LNCaP clone FGC (cell line): ENCODE results near the gene FECH.

ENCODE experiments used
- DNase-seq: peaks from one replicate; pipeline ENCODE4 v3.0.0-alpha.2; 2011; ENCODE audit warnings: low read depth
- H3K4me3 ChIP-seq: 2 replicates; pipeline ENCODE4 v1.5.1; 2011; ENCODE audit warnings: mild to moderate bottlenecking, low read depth, low read length, control low read depth
- TF ChIP-seq, protein P1 (sequence below): IDR thresholded peaks from 2 replicates; pipeline ENCODE4 v1.5.1; 2012; ENCODE audit warnings: mild to moderate bottlenecking; ENCODE audit not compliant: control insufficient read depth, insufficient read depth; ENCODE audit errors: extremely low read depth

FECH gene

DNA sequence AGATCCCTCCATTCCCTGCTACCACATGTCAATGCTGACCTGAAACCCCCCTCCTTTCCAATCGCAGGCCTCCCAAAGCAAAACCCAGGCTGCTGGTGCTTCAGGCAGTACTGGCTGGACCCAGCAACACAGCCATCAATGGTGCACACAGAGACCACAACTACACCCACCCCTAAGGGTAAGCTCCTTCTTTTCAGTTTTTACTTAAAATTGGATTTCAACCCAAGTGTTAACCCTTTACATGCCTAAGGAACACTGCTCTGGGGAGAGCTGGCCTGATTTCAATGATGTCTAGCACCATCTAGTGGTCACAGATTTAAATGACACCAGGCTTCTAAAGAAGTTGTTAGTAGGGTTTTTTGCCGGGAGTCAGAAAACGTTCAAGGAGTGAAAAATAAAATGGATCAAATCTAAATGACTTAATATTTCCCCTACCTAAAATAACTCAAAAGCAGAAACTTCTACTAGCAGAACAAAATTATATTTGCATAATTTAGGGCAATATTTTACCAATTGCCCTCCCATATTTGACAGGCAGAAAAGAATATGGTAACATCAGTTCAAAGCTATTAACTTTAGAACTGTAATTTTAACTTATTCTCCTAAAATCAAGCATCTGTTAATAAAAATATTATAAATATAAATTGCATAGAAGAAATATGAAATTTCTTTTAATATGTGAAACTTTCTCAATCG lies 24.6 kb downstream of the FECH start:
- DNase-seq, result no peak
- TF ChIP-seq, protein P1, sequence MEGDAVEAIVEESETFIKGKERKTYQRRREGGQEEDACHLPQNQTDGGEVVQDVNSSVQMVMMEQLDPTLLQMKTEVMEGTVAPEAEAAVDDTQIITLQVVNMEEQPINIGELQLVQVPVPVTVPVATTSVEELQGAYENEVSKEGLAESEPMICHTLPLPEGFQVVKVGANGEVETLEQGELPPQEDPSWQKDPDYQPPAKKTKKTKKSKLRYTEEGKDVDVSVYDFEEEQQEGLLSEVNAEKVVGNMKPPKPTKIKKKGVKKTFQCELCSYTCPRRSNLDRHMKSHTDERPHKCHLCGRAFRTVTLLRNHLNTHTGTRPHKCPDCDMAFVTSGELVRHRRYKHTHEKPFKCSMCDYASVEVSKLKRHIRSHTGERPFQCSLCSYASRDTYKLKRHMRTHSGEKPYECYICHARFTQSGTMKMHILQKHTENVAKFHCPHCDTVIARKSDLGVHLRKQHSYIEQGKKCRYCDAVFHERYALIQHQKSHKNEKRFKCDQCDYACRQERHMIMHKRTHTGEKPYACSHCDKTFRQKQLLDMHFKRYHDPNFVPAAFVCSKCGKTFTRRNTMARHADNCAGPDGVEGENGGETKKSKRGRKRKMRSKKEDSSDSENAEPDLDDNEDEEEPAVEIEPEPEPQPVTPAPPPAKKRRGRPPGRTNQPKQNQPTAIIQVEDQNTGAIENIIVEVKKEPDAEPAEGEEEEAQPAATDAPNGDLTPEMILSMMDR, result peak; percentile 71
- H3K4me3 ChIP-seq, result no peak overlapping the region

DNA sequence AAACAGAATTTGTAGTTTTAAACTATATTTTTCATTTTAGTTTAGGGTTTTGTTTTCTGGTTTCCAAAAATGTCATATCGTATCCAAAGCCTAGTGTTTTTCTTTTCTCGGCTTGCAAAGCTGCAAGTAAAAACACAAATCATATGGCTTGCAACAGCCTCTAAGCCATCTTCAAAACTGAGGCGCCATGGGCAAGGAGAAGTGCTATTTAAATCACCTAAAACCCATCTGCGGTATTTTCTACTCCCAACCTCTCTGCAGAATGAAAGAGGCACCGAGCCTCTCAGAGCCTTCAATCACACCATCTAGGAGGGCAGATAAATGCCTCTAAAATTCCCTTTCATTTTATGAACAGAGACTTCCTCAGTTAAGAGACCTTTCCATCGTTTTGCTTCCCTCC lies 25.2 kb downstream of the FECH start:
- no peak for DNase-seq
- TF ChIP-seq, protein P1, result no peak
- H3K4me3 ChIP-seq, result no peak overlapping the region

DNA sequence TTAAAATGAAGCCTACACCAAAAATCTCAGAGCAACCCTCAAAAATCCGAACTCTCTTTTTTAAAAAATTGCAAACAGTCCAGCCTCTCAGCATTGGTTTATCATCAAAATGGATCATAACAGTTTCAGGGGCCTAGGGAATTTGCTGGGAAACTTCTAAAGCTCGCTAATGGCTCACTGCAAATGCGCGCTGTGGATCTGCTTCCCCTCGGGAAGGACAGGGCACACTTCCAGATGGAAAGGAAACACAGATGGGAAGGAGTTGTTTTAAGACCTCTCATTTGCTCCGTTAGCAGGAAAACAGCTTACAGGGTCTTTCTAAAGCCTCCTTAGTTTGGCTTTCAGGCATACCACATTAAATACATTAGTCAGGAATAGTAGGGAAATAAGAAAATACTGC lies 27.2 kb downstream of the FECH start:
- TF ChIP-seq, protein P1, result no peak
- DNase-seq, result no peak
- H3K4me3 ChIP-seq, result no peak overlapping the region

DNA sequence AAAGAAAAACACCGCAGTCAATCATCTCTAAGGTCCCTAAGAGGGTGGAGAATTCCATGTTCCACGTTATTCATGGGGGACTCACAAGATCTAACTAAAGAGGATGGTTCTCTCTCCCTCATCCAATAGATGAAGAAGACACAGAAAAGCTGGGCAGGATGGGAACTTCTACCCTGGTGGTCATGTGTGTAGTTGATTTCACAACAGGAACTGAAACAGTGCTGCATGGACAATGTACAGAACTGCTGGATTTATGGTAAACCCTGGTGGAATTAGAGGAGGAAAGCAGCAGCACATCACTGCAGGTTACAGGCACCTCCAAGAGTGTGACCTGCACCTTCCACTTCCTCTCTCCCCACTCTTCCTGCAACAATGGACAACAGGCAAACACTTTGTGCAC lies 31.4 kb downstream of the FECH start:
- no peak for DNase-seq
- no peak overlapping the region for H3K4me3 ChIP-seq
- TF ChIP-seq, protein P1, result no peak

DNA sequence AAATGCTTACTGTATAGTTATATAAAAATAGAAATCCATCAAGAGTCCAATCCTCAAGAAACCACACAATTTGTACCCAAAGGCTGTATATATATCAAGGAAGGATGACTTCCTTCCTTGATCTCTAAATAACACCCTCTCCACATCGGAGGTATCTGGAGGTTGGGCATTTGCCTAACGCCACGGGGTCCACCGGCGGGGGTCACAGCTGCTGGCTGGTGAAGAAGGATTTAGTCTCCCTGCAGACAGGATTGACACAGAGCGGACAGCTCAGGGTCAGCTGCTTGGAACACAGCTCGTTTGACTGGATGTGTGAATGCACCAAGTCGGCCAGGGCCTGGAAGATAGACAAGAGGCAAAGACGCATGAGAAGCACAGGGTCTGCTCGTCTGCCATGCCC lies 36.0 kb downstream of the FECH start:
- TF ChIP-seq, protein P1, result no peak
- no peak overlapping the region for H3K4me3 ChIP-seq
- DNase-seq, result no peak

DNA sequence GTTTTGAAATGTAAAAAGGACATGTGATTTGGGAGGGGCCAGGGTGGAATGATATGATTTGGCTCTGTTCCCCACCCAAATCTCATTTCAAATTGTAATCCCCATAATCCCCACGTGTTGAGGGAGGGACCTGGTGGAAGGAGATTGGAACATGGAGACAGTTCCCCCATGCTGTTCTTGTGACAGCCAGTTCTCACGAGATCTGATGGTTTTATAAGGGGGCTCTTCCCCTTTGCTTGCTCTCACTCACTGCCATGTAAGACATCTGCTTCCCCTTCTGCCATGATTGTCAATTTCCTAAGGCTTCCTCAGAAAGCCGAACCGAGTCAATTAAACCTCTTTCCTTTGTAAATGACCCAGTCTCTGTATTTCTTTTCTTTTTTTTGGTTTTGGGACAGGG lies 39.2 kb downstream of the FECH start:
- TF ChIP-seq, protein P1, result no peak
- DNase-seq, result no peak

More for the DNA sequence above, 39.2 kb downstream of the FECH start:
- no peak overlapping the region for H3K4me3 ChIP-seq
